ENCODE data around the gene TMEM185B.
"Not testable (repeated sequence)": the region's sequence is repeated elsewhere in the genome, so short reads cannot be mapped to it uniquely, and the experiment has no call there.

The TMEM185B gene

DNA sequence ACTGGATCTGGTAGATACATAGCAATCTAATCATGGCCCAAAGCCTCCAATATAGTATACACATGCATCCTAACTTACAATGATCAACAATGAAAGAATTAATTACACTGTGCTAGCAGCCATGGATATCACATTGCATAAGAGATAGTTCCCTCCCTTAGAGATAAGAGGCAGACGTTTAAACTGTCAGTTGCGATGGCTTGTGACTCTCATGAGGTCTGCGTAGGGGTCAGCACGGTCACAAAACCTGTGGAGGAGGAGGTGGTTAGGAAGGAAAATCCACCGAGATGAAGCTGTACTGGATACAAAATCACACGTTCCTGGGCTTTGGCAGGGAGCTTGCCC is 28.7 kb upstream of the TMEM185B start:
- DNase-seq (ENCODE audit: low read depth): no peak

DNA sequence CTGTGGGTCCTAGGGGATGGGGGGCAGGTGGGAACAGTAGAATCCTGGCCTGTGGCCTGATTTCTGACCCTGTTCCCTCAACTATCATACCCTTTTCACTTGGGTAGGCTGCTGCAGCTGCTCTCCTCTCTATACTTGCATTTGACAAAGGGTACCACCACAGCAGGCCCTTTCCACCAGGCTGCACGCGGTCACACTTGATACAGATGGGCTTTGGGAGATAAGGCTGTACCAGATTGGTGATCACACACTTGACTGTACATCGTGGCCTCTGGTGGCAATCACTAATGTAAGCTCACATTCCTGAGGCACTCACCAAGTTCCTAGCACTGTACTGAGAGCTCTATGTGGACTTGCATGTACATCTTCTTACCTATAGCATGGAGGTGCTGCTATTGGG is 27.9 kb upstream of the TMEM185B start:
- DNase-seq (ENCODE audit: low read depth): no peak

DNA sequence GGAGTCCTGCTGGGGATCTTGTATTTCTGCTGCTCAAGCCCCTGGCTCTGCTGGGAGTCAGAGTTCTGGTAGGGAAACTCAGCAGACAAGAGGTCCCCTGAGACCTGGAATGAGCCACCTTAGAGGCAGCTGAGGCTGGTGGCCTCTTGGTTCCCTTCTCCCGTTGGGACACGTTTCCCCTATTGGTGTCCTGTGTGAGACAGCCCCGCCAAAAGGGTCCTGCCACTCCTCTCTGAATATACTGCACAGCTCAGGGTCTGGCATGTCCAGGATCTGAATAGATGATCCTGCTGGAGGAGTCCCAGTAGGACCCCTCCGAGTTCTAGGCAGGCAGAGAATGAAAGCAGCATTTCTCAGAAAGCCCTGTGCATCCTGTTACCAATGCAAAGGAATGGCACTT is 27.4 kb upstream of the TMEM185B start:
- DNase-seq (ENCODE audit: low read depth): no peak

DNA sequence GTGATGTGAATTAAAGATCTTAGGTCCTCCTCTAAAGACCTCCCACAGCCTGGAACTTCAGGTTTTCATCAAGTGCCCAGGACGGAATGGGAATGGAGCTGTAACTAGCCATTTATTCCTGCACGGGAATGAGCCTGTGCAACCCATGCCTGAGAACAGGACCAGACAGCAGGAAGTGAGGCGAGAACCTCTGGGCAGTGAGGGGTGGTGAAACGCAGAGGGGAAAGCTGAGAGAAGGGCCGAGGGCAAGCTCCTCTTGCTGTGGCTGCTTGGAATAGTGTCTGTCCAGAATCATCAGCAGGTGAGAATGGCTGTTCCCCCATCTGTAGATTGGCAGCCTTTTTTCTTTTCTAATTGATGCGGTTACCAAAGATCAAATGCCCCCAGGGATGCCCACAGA is 24.7 kb upstream of the TMEM185B start:
- DNase-seq (ENCODE audit: low read depth): no peak

DNA sequence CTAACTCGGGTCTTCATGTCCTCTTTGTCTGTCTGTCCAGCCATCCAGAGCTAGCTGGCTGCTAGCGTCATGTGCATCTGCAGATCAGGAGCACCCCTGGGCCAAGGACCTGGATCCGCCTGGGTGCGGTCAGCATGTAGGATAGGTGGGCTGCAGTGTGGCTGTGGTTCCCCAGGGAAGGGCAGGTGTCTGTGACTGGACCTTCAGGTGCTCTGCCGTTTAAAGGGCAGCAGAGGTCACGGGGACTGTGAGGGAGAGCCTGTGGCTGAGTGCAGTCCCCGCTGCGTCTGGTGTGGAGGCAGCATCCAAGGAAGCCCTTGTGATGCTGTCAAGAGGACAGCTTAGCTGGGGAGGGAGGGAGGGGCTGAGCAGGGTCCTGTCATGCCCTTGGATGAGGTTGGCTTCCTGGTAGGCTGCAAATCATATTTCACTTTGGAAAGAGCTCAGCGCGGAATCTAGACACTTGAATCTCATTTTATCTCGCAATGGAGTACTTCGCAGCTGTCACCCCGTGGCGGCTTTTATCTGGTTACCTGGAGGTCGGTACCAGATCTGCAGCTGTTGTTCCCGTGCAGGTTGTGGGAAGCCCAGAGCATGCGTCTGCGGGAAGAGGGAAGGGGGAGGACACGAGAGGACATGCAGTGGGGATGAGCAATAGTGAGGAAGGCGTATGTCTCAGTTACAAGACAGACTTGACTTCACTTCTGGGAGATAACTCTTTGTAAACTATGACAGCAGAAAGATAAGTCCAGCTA is 23.5 kb upstream of the TMEM185B start:
- no peak for DNase-seq (ENCODE audit: low read depth)

DNA sequence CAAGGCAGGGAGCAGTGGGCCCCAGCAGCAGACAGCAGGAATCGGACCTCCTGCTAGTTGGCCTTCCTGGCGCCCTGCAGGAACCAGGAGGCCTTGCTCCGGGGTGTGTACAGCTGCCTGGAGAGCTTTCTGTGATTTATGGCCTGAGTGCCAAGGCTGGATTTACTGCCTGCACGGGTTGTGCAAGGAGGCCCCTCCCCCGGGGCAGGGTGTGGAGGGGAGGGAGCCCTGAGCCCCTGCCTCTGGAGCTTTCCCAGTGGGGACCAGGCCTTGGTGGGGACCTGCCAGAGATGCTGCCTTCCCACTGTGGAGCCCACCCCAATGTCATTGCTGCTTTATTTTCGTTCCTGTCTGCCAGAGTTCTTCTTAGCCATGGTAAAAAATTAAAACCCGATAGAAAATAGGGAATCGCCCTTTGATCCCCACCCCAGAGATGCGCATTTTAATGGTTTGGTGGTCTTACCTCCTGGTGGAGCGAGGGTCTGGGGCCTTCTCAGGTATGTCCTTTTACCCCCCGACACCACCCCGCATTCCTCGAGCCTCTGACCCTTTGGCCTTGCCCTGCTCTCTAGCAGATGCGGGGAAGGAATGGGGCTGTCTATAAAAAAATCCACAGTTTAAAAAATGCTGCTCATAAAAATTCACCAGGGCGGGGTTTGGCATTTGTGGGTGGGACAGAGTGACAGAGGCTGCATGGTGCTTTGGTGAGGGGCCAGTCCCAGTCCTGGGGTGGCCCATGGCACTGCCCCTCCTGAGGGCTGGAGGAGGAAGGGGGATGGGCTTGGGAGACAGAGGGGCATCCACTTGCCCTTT is 22.5 kb upstream of the TMEM185B start:
- DNase-seq (ENCODE audit: low read depth): no peak

DNA sequence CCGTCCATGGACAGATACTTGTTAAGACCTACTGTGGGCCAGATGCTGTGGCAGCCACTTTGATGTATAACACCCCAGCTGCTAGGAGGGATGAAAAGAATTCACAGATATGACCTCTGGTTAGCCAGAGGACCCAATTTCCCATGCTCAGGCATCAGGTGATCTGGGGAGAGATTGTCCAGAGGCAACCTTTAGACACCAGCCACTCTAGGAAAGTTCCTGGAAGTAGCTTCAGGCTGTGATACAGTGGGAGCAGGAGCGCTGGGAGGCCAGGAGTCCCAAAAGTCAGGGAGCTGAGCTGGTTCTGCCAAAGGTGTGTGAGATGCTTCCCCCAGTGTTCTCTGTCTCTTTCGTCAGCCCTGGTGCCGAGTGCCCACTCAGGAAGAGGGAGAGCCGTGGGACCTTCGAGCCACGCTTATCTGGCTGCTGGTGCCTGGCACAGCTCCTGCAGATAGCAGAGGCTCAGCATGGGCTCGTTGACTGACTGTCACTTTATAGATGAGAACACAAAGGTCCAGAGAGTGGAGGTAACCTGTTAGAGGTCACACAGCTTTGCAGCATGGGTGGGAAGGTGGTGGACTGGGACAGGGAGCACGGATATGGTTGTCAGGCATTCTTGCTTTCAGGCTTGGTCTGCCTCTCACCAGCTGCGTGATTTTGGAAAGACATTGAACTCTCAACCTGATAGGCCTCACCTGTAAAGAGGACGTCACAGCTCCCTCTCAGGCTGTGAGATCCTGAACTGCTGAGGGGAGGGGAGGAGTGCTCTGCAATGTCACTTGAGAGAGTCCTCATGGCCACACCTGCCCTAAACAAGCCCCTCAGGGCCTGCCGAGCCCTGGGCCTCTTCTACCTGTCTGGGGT is 21.7 kb upstream of the TMEM185B start:
- no peak for DNase-seq (ENCODE audit: low read depth)

DNA sequence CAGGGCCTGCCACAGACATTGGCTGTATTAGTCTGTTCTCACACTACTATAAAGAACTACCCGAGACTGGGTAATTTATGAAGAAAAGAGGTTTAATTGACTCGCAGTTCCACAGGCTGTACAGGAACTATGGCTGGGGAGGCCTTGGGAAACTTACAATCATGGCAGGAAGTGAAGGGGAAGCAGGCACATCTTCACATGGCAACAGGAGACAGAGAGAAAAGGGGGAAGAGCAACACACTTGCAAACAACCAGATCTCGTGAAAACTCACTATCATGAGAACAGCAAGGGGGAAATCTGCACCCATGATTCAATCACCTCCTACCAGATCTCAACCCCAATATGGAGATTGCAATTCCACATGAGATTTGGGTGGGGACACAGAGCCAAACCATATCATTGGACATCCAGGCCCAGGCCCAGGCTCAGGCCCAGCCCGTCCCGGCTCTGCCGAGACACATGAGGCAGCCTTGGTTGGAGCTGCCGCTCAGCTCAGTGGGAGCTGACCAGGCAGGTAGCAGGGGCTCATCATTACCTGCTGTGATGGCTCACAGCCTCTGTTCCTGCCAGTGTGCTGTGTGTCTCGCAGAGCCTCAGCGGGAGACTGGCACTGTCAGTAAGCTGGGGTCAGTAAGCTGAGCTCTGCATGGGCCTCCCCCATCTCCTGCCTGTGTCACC is 20.8 kb upstream of the TMEM185B start:
- DNase-seq (ENCODE audit: low read depth): no peak

DNA sequence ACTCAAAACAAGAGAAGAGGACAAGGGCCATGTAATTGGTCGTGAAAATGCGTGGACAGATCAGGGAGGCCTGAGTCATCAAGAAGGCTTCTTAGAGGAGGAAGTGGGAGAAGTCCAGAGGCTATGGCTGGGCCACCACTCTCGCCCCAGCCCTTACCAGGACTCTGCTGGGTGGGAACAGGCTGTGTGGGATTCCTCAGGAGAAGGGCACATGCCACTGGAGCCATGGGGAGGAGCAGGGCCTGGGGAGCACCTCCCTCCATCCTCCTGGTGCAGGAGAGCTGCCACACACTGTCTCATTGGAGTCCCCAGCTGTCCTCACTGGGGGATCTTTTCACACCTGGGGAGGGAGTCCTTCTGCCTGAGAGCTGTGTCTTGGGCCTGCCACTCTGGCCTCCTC is 20.0 kb upstream of the TMEM185B start:
- no peak for DNase-seq (ENCODE audit: low read depth)

DNA sequence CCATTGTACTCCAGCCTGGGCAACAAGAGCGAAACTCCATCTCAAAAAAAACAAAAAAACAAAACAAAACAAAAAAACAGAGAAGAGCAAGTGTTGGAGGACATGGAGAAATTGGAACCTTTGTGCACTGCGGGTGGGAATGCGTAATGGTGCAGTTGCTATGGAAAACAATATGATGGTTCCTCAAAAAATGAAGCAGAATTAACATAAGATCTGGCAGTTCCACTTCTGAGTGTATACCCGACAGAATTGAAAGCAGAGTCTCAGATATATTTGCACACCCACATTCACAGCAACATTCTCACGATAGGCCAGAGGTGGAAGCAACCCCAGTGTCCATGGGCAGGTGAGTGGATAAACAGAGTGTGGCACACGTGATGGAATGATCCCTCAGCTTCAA is 18.5 kb upstream of the TMEM185B start:
- no peak for DNase-seq (ENCODE audit: low read depth)

DNA sequence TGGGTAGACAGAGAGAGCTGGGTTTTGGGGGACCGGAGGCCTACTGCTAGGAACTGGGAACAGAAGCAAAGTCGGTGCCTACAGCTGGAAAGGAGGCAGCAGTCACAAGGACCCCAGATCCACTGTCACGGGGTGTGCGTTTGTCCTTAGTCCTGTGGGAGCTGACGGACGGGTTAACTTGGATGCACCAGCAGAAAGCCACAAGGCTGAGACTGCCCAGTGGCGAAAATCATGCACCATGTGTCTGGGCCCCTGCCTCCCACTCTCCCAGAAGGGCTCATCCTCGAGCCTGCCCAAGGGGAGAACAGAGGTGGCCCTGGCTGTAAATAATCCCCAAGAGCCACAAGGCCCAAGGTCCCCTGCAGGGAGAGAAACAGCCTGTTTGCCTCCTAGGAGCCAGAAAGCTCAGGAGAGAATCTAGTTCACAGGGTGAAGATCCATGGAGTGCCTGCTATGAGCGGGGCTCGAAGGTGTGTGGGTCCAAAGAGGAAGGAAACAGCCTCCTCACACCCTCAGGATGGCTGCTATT is 17.8 kb upstream of the TMEM185B start:
- no peak for DNase-seq (ENCODE audit: low read depth)

DNA sequence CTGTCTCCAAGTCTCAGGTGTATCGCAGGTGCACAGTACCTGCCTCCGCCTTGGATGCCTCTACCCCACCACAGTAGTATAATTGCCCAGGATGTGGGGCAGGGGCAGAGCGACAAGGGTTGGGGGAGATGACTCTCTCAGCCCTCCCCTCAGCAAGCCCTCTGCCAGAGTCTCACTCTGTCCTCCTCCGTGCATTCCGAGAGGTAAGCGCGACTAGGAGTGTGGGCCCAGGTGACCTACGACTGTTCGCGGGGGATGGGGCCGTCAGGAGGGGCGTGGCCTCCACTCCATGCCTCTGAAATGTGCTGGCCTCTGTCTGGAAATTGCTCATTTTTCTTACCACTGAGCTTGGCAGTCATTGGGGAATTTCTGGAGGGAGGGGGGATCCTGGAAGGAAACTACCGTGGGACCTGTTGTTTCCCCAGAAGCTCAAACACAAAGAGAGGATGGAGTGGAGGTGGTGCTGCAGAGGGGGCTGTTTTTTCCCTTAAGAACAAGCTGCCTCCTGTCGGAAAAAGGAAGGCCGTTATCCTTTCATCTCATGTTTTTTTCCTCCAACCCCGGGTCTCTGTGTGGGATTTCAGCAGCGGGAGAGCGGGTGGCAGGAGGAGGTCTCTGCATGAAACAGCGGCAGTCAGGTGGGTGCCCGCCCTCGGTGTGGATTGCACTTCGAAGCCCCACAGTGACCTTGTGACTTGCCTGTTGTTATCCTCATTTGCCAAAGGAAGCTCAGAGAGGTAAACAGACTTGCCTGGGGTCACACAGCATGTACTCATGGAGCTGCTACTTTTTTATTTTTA is 16.5 kb upstream of the TMEM185B start:
- DNase-seq (ENCODE audit: low read depth): peak; percentile 76

DNA sequence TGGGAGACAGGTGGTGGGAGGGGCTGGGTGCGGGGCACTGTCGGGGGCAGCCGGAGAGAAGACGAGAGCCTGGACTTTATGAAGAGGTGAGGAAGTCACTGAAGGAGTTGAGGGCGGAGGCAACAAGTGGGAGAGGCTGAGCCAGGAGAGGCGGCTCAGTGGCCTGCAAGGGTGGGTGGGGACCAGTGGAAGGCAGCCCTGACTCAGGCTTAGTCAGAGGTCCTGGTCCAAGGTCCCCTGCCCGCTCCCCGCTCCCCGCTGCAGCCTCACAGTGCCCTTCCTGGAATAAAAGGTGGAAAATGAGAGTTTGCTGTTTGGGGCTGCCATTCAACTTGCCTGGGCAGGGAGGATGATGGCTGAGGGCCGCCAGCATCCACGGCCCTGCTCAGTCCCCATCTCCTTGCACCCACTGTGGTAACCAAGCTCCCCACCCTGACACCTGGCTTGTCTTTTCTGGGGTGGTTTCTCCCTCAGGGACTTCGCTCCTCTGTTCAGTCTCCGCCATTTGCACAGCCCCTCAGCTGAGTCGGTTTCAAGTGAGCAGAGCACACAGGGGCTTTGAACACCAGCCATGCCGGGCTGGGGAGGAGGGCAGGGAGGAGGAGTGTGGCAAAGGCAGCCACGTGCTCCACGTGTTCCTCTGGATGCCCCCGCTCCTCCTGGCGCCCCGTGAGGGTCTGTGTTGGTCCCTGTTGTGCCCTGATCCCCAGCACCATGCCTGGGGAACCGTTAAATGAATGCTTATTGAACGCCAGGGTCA is 15.7 kb upstream of the TMEM185B start:
- DNase-seq (ENCODE audit: low read depth): peak; percentile 63

DNA sequence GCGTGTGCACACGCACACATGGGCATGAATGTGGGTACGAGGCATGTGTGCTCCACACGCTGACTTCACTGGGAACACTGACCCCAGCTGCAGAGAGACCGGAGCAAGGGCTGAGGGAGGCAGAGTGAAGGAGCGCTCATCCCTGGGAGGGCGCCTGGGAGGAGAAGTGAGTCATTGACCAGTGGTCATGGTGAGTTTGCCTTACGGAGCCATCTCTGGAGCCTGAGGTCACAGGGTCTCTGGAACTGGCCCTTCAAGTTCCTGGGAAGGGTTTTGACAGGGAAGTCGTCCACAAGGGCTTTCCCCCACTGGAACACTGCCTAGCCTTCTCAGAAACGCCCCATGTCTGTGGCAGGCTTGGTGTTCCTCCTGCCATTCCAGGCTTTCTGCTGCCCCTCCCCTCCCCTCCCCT is 14.3 kb upstream of the TMEM185B start:
- DNase-seq (ENCODE audit: low read depth): peak; percentile 66

DNA sequence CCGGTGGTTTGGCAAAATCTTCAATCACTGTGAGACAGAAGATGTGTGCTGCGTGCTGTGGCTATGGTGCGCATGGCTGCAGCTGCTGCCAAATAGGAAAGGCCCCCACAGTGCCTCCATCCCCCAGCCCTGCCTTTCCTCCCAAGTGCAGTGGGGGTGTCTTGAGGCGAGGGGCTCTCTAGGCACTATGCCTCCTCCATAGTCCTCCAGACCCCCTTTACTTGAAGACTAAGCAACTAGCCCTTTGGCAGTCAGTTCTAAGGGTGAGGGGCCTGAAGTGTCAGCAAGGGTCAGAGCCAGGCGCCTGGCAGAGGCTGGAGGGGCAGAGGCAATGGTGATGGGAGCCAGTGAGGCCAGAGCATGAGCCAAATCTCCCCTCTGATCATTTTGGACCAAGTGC is 13.6 kb upstream of the TMEM185B start:
- no peak for DNase-seq (ENCODE audit: low read depth)

DNA sequence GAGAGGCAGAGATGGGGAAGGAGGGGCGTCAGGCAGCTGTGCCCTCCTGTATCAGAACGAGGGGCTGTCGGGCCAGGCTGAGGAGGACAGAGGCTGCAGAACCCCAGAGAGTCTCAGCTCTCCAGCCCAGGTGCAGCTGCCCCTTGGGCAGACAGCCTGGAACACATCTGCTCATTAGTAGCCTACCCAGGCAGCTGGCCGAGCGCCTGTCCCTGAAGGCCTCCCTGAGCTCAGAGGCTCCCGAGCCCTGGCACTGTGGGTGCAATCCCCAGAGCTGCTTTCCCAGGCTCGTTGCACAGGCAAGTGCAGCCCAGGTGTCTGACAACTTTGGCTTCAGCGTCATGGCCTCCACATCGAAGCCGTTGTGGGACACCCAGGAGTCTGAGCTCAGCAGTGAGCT is 13.1 kb upstream of the TMEM185B start:
- DNase-seq (ENCODE audit: low read depth): no peak

DNA sequence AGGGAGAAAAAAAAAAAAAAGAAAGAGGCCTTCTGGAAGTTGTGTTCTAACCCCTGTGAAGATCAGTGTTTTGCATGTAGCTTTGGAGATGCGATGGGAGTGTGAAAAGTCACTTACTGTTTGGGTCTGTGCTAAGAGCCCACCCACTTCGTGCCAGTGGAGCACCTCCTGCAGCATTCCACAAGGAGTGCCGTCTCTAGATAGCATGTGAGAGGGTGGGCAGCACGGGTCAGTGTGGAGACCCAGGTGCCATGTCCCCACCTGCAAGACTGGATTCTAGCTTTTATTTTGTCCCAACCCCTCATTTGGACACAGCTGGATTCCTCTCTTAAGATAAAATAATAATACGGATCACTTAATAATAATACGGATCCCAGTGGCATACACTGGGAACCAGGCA is 12.5 kb upstream of the TMEM185B start:
- DNase-seq (ENCODE audit: low read depth): no peak

DNA sequence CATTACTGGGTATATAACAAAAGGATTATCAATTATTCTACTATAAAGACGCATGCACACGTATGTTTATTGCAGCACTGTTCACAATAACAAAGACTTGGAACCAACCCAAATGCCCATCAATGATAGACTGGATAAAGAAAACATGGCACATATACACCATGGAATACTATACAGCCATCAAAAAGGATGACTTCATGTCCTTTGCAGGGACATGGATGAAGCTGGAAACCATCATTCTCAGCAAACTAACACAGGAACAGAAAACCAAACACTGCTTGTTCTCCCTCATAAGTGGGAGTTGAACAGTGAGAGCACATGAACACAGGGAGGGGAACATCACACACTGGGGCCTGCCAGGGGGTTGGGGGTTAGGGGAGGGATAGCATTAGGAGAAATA is 12.0 kb upstream of the TMEM185B start:
- DNase-seq (ENCODE audit: low read depth): not testable (repeated sequence)

DNA sequence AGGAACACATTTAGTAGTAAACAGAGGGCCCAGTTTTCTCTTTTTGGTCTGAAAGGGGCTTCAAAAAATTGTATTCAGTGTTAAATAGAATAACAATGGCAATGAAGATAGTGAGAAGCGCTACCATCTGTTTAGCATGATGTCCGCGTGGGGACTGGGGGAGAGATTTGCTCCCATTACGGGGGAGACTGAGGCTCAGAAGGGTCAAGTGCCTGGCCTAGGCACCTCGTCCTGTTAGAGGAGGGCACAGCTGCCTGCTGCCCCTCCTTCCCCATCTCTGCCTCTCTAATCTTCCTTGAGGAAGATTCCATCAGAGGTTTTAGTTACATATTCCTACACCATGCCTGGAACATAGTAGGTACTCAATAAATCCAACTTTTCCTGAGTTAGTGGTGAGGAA is 10.1 kb upstream of the TMEM185B start:
- DNase-seq (ENCODE audit: low read depth): no peak

DNA sequence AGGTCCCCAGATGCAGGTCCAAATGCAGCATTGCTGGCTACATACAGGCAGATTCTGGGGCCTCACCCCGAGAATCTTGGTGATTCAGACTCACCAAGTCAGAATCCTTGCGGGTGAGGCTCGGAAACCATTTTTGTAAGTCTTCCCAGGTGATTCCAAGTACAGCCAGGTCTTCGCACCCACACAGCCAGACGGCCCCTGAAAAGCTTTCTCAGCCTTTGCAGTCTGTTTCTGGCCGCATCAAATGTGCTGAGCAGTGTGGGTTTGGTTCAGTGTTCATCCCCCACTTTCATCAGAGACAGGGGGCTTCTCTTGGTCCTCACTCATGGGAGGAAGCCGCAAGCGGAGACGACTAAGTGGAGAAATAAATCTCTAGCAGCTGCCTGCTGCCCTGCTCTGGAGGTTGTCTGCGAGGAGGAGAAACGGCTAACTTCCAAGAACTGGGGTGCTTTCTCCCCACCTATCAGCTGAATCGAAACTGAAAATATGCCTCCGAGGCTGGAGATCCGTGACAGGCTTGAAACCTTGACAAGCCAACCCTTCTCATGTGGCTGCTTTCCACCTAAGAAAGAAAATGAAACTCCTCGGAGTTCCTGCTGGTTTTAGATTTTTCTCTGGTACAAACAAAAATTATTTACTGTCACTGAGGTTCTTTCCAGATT is 8.9 kb upstream of the TMEM185B start:
- DNase-seq (ENCODE audit: low read depth): no peak

All from GM04504 (cell line).